Natural killer cell (primary cell): ENCODE results near the gene CFAP52. TPM values are rescaled to one million over a fixed set of nuclear protein-coding genes. Genes with fewer than 3 reads are reported as not detected.
A peak's percentile ranks its signal among the peaks of the same experiment; 100 is the strongest.

ENCODE experiments used
- ATAC-seq, 3 donors: fragments of 150-1000 bp in 2 of 3; fragments of 200-7000 bp in 1 of 3; cut with Tn5 transposase; 1 replicate in 1 of 3; 2 replicates in 2 of 3; pipeline ENCODE4 v1.10.0; 2021; ENCODE audit warnings: mild to moderate bottlenecking in 2 of 3, moderate library complexity in 2 of 3
- DNase-seq, 2 donors: peaks; one replicate each; pipeline versions ENCODE4 v3.0.0 to v3.0.0-alpha.2; 2013 to 2021; ENCODE audit warnings: mixed read lengths in 1 of 2
- H3K27ac ChIP-seq: one replicate; pipeline ENCODE4 v1.5.1; 2013; ENCODE audit warnings: mild to moderate bottlenecking, low read length
- H3K27me3 ChIP-seq: one replicate; pipeline ENCODE4 v1.6.1; 2013; ENCODE audit warnings: low read length; ENCODE audit not compliant: control insufficient read depth, insufficient read depth
- H3K36me3 ChIP-seq: one replicate; pipeline ENCODE4 v1.6.1; 2013; ENCODE audit warnings: low read length; ENCODE audit not compliant: control insufficient read depth, insufficient read depth
- H3K4me1 ChIP-seq: one replicate; pipeline ENCODE4 v1.6.1; 2013; ENCODE audit warnings: low read length; ENCODE audit not compliant: control insufficient read depth, insufficient read depth
- H3K4me3 ChIP-seq: one replicate; pipeline ENCODE4 v1.5.1; 2013; ENCODE audit warnings: low read length
- H3K9me3 ChIP-seq: one replicate; pipeline ENCODE4 v1.6.1; 2013; ENCODE audit warnings: low read length; ENCODE audit not compliant: control insufficient read depth, insufficient read depth
- H3K27ac Mint-ChIP-seq, 2 donors: one replicate each; pipeline ENCODE4 v1.8.0; 2022; ENCODE audit warnings: mild to moderate bottlenecking in 2 of 2, mixed read lengths in 2 of 2, moderate library complexity in 1 of 2
- H3K27me3 Mint-ChIP-seq, 2 donors: one replicate each; pipeline ENCODE4 v1.8.0; 2022; ENCODE audit warnings: low read depth in 2 of 2, mixed read lengths in 2 of 2
- H3K36me3 Mint-ChIP-seq: one replicate; pipeline ENCODE4 v1.8.0; 2022; ENCODE audit warnings: mixed read lengths
- H3K4me1 Mint-ChIP-seq, 2 donors: one replicate each; pipeline ENCODE4 v1.8.0; 2022; ENCODE audit warnings: mixed read lengths in 2 of 2
- H3K4me3 Mint-ChIP-seq: one replicate; pipeline ENCODE4 v1.8.0; 2022; ENCODE audit warnings: mild to moderate bottlenecking, moderate library complexity, mixed read lengths
- H3K9me3 Mint-ChIP-seq, 2 donors: one replicate each; pipeline ENCODE4 v1.8.0; 2022; ENCODE audit warnings: mixed read lengths in 2 of 2
- CTCF ChIP-seq: fragments of 200-600 bp; IDR thresholded peaks from one replicate; pipeline ENCODE4 v1.8.0; 2022; ENCODE audit warnings: antibody characterized with exemption
- WGBS: methylation state at CpG from one replicate; pipeline ENCODE4 v1.1.7; 2013; ENCODE audit warnings: missing lambda C conversion rate; ENCODE audit not compliant: insufficient coverage; 5-methylcytosine and 5-hydroxymethylcytosine counted together
- intact Hi-C: fragments of 100-400 bp; cut with micrococcal nuclease; formaldehyde crosslinking; loops from one replicate; pipeline ENCODE4 v1.14.2; 2022
- total RNA-seq, 4 donors: library from RNA; stranded (reverse); fragments of 120-200 nt in 1 of 4; gene quantifications; one replicate each; pipeline versions ENCODE4 v1.2.3 to v1.2.4, GENCODE V29; 2013 to 2022

CFAP52 gene
- total RNA-seq, 3 donors from 2014 or later (not counting 1 experiment from before 2014, with no cell fraction given): not detected

- peaks cover 15% of the 10 kb centered on the region for H3K36me3 ChIP-seq
- H3K36me3 Mint-ChIP-seq: no peaks in the 10 kb centered on the region
Measured at GRCh38 chr17:9568004-9568403, 8.4 kb upstream of the CFAP52 start.

GRCh38 chr17:9568957-9569588 lies 7.4 kb upstream of the CFAP52 start:
- WGBS: 97% methylated on average over 11 of the region's 11 CpGs
- H3K4me3 ChIP-seq: no peak overlapping the region
- H3K36me3 ChIP-seq: peaks cover 15% of the 10 kb centered on the region
- peaks cover 46 to 51% of the 10 kb centered on the region in 2 donors for H3K4me1 Mint-ChIP-seq
- H3K27ac Mint-ChIP-seq: peak overlapping the region in 1 of 2 donors; percentile 18
- no peak for TF ChIP-seq CTCF
- no peak overlapping the region for H3K4me3 Mint-ChIP-seq
- no peaks in the 10 kb centered on the region for H3K9me3 Mint-ChIP-seq
- H3K36me3 Mint-ChIP-seq: no peaks in the 10 kb centered on the region
- DNase-seq (no peak), ATAC-seq (no peak)
- H3K27ac ChIP-seq: no peak overlapping the region
- intact Hi-C loops: no loop called here
- peaks cover 14% of the 10 kb centered on the region for H3K4me1 ChIP-seq
- no peaks in the 10 kb centered on the region for H3K9me3 ChIP-seq
- no peaks in the 10 kb centered on the region for H3K27me3 Mint-ChIP-seq
- H3K27me3 ChIP-seq: no peaks in the 10 kb centered on the region

More at GRCh38 chr17:9568004-9568403, 8.4 kb upstream of the CFAP52 start:
- Mint-ChIP-seq H3K9me3 (no peaks in the 10 kb centered on the region), H3K27ac (peak overlapping the region in 1 of 2 donors; percentile 82), H3K4me3 (no peak overlapping the region), H3K27me3 (no peaks in the 10 kb centered on the region), H3K4me1 (peaks cover 48% of the 10 kb centered on the region in 2 donors)
- Histone ChIP-seq H3K9me3 (no peaks in the 10 kb centered on the region), H3K4me1 (peaks cover 14% of the 10 kb centered on the region), H3K27me3 (no peaks in the 10 kb centered on the region), H3K4me3 (no peak overlapping the region), H3K27ac (no peak overlapping the region)
- ATAC-seq: no peak
- intact Hi-C loops: no loop called here
- TF ChIP-seq CTCF: no peak
- no peak for DNase-seq

GRCh38 chr17:9571201-9571600 lies 5.2 kb upstream of the CFAP52 start:
- DNase-seq: no peak
- H3K4me1 Mint-ChIP-seq: peaks cover 38 to 49% of the 10 kb centered on the region in 2 donors
- no peaks in the 10 kb centered on the region for H3K27me3 ChIP-seq
- no peak overlapping the region for H3K27ac ChIP-seq
- peak overlapping the region in 1 of 2 donors; percentile 5 for H3K27ac Mint-ChIP-seq
- H3K4me1 ChIP-seq: peaks cover 13% of the 10 kb centered on the region
- no peaks in the 10 kb centered on the region for H3K36me3 Mint-ChIP-seq
- no peak for TF ChIP-seq CTCF
- peaks cover 15% of the 10 kb centered on the region for H3K36me3 ChIP-seq
- no peak overlapping the region for H3K4me3 Mint-ChIP-seq
- intact Hi-C loops: no loop called here
- no peak for ATAC-seq
- H3K9me3 ChIP-seq: no peaks in the 10 kb centered on the region
- WGBS: 100% methylated on average over 4 of the region's 10 CpGs
- no peaks in the 10 kb centered on the region for H3K27me3 Mint-ChIP-seq
- H3K9me3 Mint-ChIP-seq: no peaks in the 10 kb centered on the region
- no peak overlapping the region for H3K4me3 ChIP-seq
